ENCODE data around the gene IL2RA.

IL2RA gene

GRCh38 chr10:6012121-6012905 lies 49.9 kb downstream of the IL2RA start:
- H3K4me3 ChIP-seq (ENCODE audit: low read depth, low read length), result no peak overlapping the region
- TF ChIP-seq CTCF (conservative IDR thresholded peaks at IDR 0.05; ENCODE audit: low read depth, low read length), result no peak
- DNase-seq (ENCODE audit: low read depth), result no peak

- no peak for DNase-seq (ENCODE audit: low read depth)
- TF ChIP-seq CTCF (conservative IDR thresholded peaks at IDR 0.05; ENCODE audit: low read depth, low read length), result no peak
- no peak overlapping the region for H3K4me3 ChIP-seq (ENCODE audit: low read depth, low read length)
Observed at GRCh38 chr10:6011558-6011957, 50.6 kb downstream of the IL2RA start.

GRCh38 chr10:6010569-6010968 lies 51.6 kb downstream of the IL2RA start:
- no peak for TF ChIP-seq CTCF (conservative IDR thresholded peaks at IDR 0.05; ENCODE audit: low read depth, low read length)
- DNase-seq (ENCODE audit: low read depth), result no peak
- H3K4me3 ChIP-seq (ENCODE audit: low read depth, low read length), result no peak overlapping the region

GRCh38 chr10:6009961-6010360 lies 52.2 kb downstream of the IL2RA start:
- H3K4me3 ChIP-seq (ENCODE audit: low read depth, low read length), result no peak overlapping the region
- peak; percentile 21 for DNase-seq (ENCODE audit: low read depth)
- TF ChIP-seq CTCF (conservative IDR thresholded peaks at IDR 0.05; ENCODE audit: low read depth, low read length), result no peak

- H3K4me3 ChIP-seq (ENCODE audit: low read depth, low read length), result no peak overlapping the region
- no peak for TF ChIP-seq CTCF (conservative IDR thresholded peaks at IDR 0.05; ENCODE audit: low read depth, low read length)
- DNase-seq (ENCODE audit: low read depth), result peak; percentile 83
Observed at GRCh38 chr10:6009150-6009549, 53.0 kb downstream of the IL2RA start.

GRCh38 chr10:6008497-6009142 lies 53.5 kb downstream of the IL2RA start:
- TF ChIP-seq CTCF (conservative IDR thresholded peaks at IDR 0.05; ENCODE audit: low read depth, low read length), result no peak
- H3K4me3 ChIP-seq (ENCODE audit: low read depth, low read length), result no peak overlapping the region
- no peak for DNase-seq (ENCODE audit: low read depth)

GRCh38 chr10:6006991-6007390 lies 55.2 kb downstream of the IL2RA start:
- no peak overlapping the region for H3K4me3 ChIP-seq (ENCODE audit: low read depth, low read length)
- TF ChIP-seq CTCF (conservative IDR thresholded peaks at IDR 0.05; ENCODE audit: low read depth, low read length), result no peak
- no peak for DNase-seq (ENCODE audit: low read depth)

Data from choroid plexus epithelial cell (primary cell).